GM18499 (cell line): ENCODE measurements around the gene SPPL2C.

Experiments
- ATAC-seq: cut with Tn5 transposase; IDR thresholded peaks from one replicate; pipeline ENCODE4 v1.9.1; 2021; ENCODE audit warnings: moderate number of reproducible peaks; ENCODE audit not compliant: insufficient read depth, unreplicated experiment

The SPPL2C gene

GRCh38 chr17:45844695-45845375 is at the start of gene SPPL2C:
SPPL2C (plus strand) TSS chr17:45844881; CDS start chr17:45844907, 26 bp downstream.
- ATAC-seq = no peak

- no peak for ATAC-seq
Observed at GRCh38 chr17:45800816-45801215, 43.9 kb upstream of the SPPL2C start.

GRCh38 chr17:45801421-45801820 is 43.3 kb upstream of the SPPL2C start:
- ATAC-seq = no peak

- no peak for ATAC-seq
Observed at GRCh38 chr17:45808845-45809244, 35.8 kb upstream of the SPPL2C start.

- no peak for ATAC-seq
Observed at GRCh38 chr17:45809499-45809898, 35.2 kb upstream of the SPPL2C start.

- no peak for ATAC-seq
Observed at GRCh38 chr17:45812102-45812501, 32.6 kb upstream of the SPPL2C start.

- no peak for ATAC-seq
Observed at GRCh38 chr17:45813048-45813725, 31.5 kb upstream of the SPPL2C start.

GRCh38 chr17:45814622-45815606 is 29.8 kb upstream of the SPPL2C start:
- ATAC-seq = no peak

- no peak for ATAC-seq
Observed at GRCh38 chr17:45815752-45816151, 28.9 kb upstream of the SPPL2C start.

- no peak for ATAC-seq
Observed at GRCh38 chr17:45818041-45818440, 26.6 kb upstream of the SPPL2C start.

GRCh38 chr17:45818699-45819098 is 26.0 kb upstream of the SPPL2C start:
- ATAC-seq = no peak

GRCh38 chr17:45819632-45820031 is 25.0 kb upstream of the SPPL2C start:
- no peak for ATAC-seq

GRCh38 chr17:45820052-45820780 is 24.5 kb upstream of the SPPL2C start:
- no peak for ATAC-seq

- no peak for ATAC-seq
Observed at GRCh38 chr17:45821147-45821546, 23.5 kb upstream of the SPPL2C start.

GRCh38 chr17:45823598-45823997 is 21.1 kb upstream of the SPPL2C start:
- no peak for ATAC-seq

- ATAC-seq = no peak
Observed at GRCh38 chr17:45824475-45824874, 20.2 kb upstream of the SPPL2C start.

GRCh38 chr17:45824901-45825492 is 19.7 kb upstream of the SPPL2C start:
- ATAC-seq = no peak

GRCh38 chr17:45825792-45826191 is 18.9 kb upstream of the SPPL2C start:
- no peak for ATAC-seq

- ATAC-seq = no peak
Observed at GRCh38 chr17:45826919-45827588, 17.6 kb upstream of the SPPL2C start.
